Measurements from ENCODE around the gene AEN.
"Not testable (repeated sequence)": the region's sequence is repeated elsewhere in the genome, so short reads cannot be mapped to it uniquely, and the experiment has no call there.

The AEN gene

GRCh38 chr15:88630798-88631463 is 9.8 kb downstream of the AEN start:
- in situ Hi-C loops (cut with HindIII; ENCODE audit: low sequenced_read_pairs) = no loop called here
- DNase-seq (ENCODE audit: low read depth) = no peak
- TF ChIP-seq, protein P1, sequence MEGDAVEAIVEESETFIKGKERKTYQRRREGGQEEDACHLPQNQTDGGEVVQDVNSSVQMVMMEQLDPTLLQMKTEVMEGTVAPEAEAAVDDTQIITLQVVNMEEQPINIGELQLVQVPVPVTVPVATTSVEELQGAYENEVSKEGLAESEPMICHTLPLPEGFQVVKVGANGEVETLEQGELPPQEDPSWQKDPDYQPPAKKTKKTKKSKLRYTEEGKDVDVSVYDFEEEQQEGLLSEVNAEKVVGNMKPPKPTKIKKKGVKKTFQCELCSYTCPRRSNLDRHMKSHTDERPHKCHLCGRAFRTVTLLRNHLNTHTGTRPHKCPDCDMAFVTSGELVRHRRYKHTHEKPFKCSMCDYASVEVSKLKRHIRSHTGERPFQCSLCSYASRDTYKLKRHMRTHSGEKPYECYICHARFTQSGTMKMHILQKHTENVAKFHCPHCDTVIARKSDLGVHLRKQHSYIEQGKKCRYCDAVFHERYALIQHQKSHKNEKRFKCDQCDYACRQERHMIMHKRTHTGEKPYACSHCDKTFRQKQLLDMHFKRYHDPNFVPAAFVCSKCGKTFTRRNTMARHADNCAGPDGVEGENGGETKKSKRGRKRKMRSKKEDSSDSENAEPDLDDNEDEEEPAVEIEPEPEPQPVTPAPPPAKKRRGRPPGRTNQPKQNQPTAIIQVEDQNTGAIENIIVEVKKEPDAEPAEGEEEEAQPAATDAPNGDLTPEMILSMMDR (IDR thresholded peaks at IDR 0.05; ENCODE audit: low read depth, low read length, missing control alignments) = no peak
- H3K4me3 ChIP-seq (ENCODE audit: low read depth, low read length) = no peak overlapping the region

- in situ Hi-C loops (cut with HindIII; ENCODE audit: low sequenced_read_pairs) = no loop called here
- H3K4me3 ChIP-seq (ENCODE audit: low read depth, low read length) = no peak overlapping the region
- TF ChIP-seq, protein P1 (IDR thresholded peaks at IDR 0.05; ENCODE audit: low read depth, low read length, missing control alignments) = no peak
- DNase-seq (ENCODE audit: low read depth) = no peak
These were observed 10.4 kb downstream of the AEN start for GRCh38 chr15:88631464-88632028.

DNA sequence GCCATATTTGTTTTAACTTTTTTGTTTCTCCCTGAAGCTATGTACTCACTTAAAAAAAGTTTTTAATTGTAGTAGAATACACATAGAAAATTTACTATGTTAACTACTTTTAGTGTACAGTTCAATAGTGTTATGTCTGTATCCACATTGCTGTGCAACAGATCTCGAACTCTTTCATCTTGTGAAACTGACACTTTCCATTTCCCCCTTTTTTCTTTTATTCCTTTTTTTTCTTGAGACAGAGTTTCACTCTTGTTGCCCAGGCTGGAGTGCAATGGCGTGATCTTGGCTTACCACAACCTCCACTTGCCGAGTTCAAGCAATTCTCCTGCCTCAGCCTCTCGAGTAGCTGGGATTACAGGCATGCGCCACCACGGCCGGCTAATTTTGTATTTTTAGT is 11.7 kb downstream of the AEN start:
- H3K4me3 ChIP-seq (ENCODE audit: low read depth, low read length); in situ Hi-C loops (cut with HindIII; ENCODE audit: low sequenced_read_pairs); DNase-seq (ENCODE audit: low read depth): not testable (repeated sequence)

DNA sequence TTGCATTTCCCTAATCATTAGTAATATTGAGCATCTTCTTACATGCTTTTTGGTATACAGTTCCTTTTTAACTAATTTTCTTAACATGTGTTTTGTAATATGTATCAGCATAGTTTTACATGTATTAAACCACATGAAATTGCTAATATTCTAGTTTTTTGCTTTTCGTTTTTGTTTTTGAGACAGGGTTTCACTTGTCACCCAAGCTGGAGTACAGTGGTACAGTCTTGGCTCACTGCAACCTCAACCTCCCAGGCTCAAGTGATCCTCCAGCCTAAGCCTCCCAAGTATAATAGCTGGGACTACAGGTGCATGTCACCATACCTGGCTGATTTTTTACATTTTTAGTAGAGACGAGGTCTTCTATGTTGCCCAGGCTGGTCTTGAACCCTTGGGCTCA is 13.3 kb downstream of the AEN start:
- in situ Hi-C loops (cut with HindIII; ENCODE audit: low sequenced_read_pairs) = no loop called here
- no peak overlapping the region for H3K4me3 ChIP-seq (ENCODE audit: low read depth, low read length)
- DNase-seq (ENCODE audit: low read depth) = no peak
- TF ChIP-seq, protein P1 (IDR thresholded peaks at IDR 0.05; ENCODE audit: low read depth, low read length, missing control alignments) = no peak

DNA sequence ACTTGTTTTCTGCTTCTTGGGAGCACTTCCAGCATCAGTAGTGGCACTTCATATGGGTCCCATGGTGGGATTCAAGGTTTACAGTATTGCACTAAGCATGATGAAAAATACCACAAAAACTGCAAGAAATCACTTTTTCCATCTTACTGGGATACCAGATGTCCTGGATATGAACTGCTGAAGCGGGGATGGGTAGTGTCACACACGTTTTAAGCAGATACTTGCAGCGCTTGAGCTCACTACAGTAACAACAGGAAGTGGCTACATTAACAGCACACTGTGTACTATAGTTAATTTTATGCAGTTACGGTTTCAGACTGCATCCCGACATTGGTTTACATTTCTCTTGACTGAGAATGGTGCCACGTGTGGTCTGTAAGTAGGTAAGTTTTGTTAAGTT is 14.2 kb downstream of the AEN start:
- DNase-seq (ENCODE audit: low read depth) = no peak
- TF ChIP-seq, protein P1 (IDR thresholded peaks at IDR 0.05; ENCODE audit: low read depth, low read length, missing control alignments) = no peak
- in situ Hi-C loops (cut with HindIII; ENCODE audit: low sequenced_read_pairs) = no loop called here
- no peak overlapping the region for H3K4me3 ChIP-seq (ENCODE audit: low read depth, low read length)

DNA sequence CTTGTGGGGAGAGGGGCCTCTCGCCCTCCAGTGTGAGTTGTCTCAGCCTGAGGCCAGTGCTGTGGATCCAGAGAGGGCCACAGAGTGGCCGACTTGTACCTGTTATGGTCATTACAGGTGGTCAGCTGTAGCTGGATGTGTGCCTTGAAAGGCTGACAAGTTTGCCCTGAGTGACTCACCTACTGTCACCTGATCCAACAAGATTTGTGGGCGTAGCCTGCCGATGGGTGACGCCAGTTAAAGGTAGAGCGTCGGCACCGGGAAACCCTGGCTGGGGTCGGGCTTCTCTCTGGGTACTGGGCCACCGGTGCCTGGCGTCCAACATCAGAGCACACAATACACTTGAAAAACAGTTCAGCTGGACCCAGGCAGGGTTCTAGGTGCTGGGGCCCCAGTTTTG is 14.9 kb downstream of the AEN start:
- DNase-seq (ENCODE audit: low read depth) = no peak
- in situ Hi-C loops (cut with HindIII; ENCODE audit: low sequenced_read_pairs) = no loop called here
- TF ChIP-seq, protein P1 (IDR thresholded peaks at IDR 0.05; ENCODE audit: low read depth, low read length, missing control alignments) = no peak
- no peak overlapping the region for H3K4me3 ChIP-seq (ENCODE audit: low read depth, low read length)

DNA sequence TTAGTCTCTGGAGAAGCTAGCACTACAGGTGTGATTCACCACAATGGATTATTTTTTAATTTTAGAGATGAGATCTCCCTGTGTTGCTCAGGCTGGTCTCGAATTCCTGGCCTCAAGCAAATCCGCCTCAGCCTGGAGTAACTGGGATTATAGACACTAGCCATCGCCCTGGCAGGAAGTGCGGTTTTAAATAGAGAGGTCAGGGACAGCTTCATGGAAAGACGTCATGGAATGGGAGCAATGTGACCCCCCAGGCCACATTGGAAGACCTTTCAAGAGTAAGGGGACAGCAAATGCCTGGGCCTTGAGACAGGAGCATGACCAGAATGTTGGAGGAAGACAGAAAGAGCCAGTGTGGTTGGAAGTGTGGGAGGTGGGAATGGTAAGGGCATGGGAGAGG is 15.5 kb downstream of the AEN start:
- in situ Hi-C loops (cut with HindIII; ENCODE audit: low sequenced_read_pairs) = no loop called here
- no peak overlapping the region for H3K4me3 ChIP-seq (ENCODE audit: low read depth, low read length)
- TF ChIP-seq, protein P1 (IDR thresholded peaks at IDR 0.05; ENCODE audit: low read depth, low read length, missing control alignments) = no peak
- DNase-seq (ENCODE audit: low read depth) = no peak
